Thyroid gland (tissue), 4 donors: Measurements from ENCODE around the gene HOXB2.

ENCODE experiments used
- CTCF ChIP-seq, 6 experiments: fragments of 200-600 bp in 3 of 6; fragments of 450-650 bp in 3 of 6; sonication (generic) in 3 of 6; IDR thresholded peaks; one replicate each; pipeline ENCODE4 v1.5.1; 2016 to 2019; ENCODE audit warnings: antibody characterized with exemption in 6 of 6, mild to moderate bottlenecking in 2 of 6, inconsistent platforms in 1 of 6, moderate library complexity in 1 of 6
- POLR2A ChIP-seq, 2 donors: fragments of 450-650 bp; IDR thresholded peaks; one replicate each; pipeline ENCODE4 v1.6.1; 2017; ENCODE audit warnings: antibody characterized with exemption in 2 of 2, mild to moderate bottlenecking in 2 of 2, moderate library complexity in 1 of 2

GRCh38 chr17:48547808-48548522, 3.1 kb upstream of the HOXB2 start:
- TF ChIP-seq CTCF (IDR thresholded peaks at IDR 0.05) = no peak
- TF ChIP-seq POLR2A (IDR thresholded peaks at IDR 0.05) = no peak
